ENCODE results near the gene DYNC2LI1. TPM values are rescaled to one million over a fixed set of nuclear protein-coding genes. Genes with fewer than 3 reads are reported as not detected.

Gene DYNC2LI1
- total RNA-seq, 2 experiments from 2014 or later, result 3.9 to 6.1 TPM

DNA sequence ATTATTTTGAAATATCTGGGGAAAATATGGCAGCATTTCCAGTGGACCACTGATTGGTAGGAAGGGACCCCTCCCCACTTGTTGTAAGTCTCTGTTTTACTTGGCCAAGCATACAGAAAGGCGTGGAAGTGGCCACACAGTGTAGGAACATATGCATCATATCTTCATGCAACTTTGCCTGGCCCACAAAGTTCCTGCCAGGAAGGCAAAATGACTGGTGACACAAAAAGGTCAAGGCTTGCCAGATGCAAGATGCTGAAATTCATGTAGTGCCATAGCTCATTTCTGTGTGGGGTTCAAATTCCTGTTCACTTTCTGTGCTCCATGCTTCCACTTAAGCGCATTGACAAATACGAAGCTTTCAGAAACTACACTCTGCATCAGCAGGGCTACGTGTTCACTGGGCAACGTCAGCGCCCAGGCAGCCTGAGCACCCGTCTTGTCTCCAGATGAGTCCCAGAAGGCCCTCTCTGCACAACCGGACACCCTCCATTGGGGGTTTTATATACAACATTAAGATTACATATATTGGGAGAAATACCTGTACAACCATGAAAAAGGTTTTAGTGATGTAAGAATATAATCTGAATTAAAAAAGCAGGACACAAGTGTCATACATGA is 3.6 kb downstream of the DYNC2LI1 start:
- no peak for DNase-seq
- H3K4me1 Mint-ChIP-seq, result peaks cover 7% of the 10 kb centered on the region
- no peaks in the 10 kb centered on the region for H3K27me3 Mint-ChIP-seq
- no peak overlapping the region for H3K4me3 Mint-ChIP-seq
- no peaks in the 10 kb centered on the region for H3K9me3 Mint-ChIP-seq
- H3K27ac Mint-ChIP-seq, result no peak overlapping the region
- no peak for ATAC-seq (ENCODE audit: low read depth)
- H3K36me3 Mint-ChIP-seq, result peaks cover 2% of the 10 kb centered on the region
- POLR2A ChIA-PET, result no interaction called here

DNA sequence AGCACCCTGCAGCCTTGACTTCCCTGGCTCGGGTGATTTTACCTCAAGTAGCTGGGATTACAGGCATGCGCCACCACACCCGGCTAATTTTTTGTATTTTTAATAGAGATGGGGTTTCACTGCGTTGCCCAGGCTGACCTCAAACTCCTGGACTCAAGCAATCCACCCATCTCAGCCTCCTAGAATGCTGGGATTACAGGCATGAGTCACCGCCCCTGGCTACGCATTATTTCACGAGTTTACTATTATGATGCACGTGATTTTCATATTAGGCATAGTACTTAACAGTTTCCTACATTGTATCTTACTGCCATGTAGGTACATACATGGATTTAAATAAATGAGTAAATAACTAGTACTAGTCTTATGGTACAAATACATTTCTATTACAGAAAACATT is 4.4 kb downstream of the DYNC2LI1 start:
- DNase-seq, result no peak
- ATAC-seq (ENCODE audit: low read depth), result no peak
- H3K27ac Mint-ChIP-seq, result no peak overlapping the region
- POLR2A ChIA-PET, result no interaction called here
- H3K9me3 Mint-ChIP-seq, result no peaks in the 10 kb centered on the region
- H3K4me1 Mint-ChIP-seq, result peaks cover 7% of the 10 kb centered on the region
- H3K27me3 Mint-ChIP-seq, result no peaks in the 10 kb centered on the region
- H3K4me3 Mint-ChIP-seq, result no peak overlapping the region
- peaks cover 2% of the 10 kb centered on the region for H3K36me3 Mint-ChIP-seq

DNA sequence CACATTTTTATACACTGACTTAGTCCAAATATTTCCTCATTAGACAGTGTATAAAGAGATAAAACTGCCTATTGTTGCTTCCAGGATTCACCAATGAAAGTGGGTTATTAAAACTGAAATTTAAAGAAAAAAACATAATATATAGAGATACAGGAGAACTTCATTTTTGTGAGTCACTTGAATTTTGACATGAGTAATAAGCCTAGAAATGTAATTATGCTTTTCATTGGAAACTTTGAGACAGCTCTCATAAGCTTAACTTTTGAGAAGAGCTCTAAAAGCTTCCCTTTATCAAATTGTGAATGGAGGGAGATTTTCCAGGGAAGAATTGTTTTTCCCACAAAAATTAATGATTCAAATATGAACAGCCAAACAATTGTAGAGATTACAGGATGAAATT is 14.1 kb downstream of the DYNC2LI1 start:
- Mint-ChIP-seq H3K9me3 (no peaks in the 10 kb centered on the region), H3K27me3 (no peaks in the 10 kb centered on the region), H3K4me3 (no peak overlapping the region), H3K27ac (no peak overlapping the region), H3K36me3 (no peaks in the 10 kb centered on the region), H3K4me1 (peaks cover 1% of the 10 kb centered on the region)
- POLR2A ChIA-PET, result no interaction called here
- DNase-seq (no peak), ATAC-seq (ENCODE audit: low read depth) (no peak)

DNA sequence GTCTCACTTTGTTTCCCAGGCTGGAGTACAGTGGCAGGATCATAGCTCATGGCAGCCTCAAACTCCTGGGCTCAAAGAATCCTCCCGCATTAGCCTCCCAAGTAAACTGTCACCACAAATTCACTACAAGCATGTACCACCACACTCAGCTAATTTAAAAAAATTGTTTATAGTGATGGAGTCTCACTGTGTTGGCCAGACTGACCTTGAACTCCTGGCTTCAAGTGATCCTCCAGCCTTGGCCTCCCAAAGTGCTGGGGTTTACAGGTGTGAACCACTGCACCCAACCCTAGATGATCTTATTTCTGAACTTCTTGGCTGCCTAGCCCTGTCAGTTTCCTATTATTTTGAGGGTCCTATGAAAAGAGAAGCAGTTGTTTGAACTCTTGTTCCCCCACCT is 14.8 kb downstream of the DYNC2LI1 start:
- Mint-ChIP-seq H3K27ac (no peak overlapping the region), H3K9me3 (no peaks in the 10 kb centered on the region), H3K36me3 (no peaks in the 10 kb centered on the region), H3K4me3 (no peak overlapping the region), H3K27me3 (no peaks in the 10 kb centered on the region), H3K4me1 (peaks cover 1% of the 10 kb centered on the region)
- DNase-seq (no peak), ATAC-seq (ENCODE audit: low read depth) (no peak)
- POLR2A ChIA-PET, result no interaction called here

DNA sequence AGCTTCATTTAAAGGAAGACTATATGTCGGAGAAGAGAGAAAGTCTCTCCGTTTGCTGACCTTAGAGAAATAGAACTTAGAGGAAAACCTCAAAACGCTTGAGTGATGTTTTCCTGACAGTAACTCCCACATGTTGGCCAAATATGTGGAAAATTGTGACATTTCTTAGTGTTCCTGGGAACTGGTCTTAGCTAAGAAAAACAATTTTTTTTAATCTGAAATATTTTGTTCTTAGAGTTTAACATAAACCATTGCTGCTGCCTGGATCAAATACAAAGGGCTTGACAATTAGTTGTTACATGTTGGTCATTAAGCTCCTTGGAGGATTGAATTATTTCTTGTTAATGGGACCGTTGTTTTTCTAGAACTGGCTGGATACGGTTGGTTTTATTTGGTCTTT is 16.3 kb downstream of the DYNC2LI1 start:
- H3K4me3 Mint-ChIP-seq, result no peak overlapping the region
- POLR2A ChIA-PET, result no interaction called here

DNA sequence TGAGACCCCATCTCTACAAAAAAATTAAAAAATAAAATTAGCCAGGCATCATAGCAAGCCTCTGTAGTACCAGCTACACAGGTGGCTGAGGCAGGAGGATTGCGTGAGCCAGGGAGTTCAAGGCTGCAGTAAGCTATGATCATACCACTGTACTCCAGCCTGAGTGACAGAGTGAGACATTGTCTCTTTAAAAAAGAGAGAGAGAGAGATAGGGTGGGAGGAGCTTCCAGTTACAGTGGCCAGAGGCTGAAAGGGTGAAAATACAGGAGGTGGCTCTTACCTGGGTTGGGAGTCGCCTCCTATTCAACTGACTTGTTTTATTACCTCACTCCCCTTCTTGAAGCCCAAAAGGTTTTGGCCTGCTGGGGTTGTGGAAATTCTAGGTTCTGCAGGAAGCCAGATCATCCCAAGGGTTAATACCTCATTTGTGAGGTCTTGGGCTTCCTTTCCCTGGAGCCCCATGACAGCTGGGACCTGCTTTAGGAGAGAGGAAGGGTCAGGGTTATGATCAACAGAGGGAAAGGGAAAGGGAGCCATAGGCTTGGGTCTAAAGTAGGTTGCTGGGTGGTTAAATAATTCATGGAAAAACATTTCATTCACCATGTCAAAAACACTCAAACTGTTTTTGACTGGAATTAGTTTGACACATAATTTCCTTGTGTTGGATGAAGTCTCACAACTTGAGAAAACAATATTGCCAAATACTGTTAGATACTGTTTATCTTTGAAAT is 17.4 kb downstream of the DYNC2LI1 start:
- no peaks in the 10 kb centered on the region for H3K36me3 Mint-ChIP-seq
- peaks cover 1% of the 10 kb centered on the region for H3K4me1 Mint-ChIP-seq

More for the DNA sequence above, 16.3 kb downstream of the DYNC2LI1 start:
- no peak overlapping the region for H3K27ac Mint-ChIP-seq
- no peaks in the 10 kb centered on the region for H3K36me3 Mint-ChIP-seq
- H3K4me1 Mint-ChIP-seq, result peaks cover 1% of the 10 kb centered on the region
- H3K9me3 Mint-ChIP-seq, result no peaks in the 10 kb centered on the region
- no peak for ATAC-seq (ENCODE audit: low read depth)
- no peaks in the 10 kb centered on the region for H3K27me3 Mint-ChIP-seq
- DNase-seq, result no peak

DNA sequence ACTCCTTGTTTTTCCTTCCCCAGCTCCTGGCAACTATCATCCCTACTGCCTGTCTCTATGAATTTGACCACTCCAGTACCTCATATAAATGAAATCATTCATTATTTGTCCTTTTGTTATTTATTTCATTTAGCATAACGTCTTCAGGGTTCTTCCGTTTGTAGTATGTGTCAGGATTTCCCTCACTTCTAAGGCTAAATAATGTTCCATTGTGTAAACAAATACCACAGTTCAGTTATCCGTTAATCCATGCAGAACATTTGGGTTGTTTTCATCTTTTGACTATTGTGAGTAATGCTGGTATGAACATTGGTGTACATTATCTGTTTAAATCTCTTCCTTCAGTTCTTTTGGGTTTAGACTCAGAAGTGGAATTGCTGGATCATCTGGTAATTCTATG is 18.8 kb downstream of the DYNC2LI1 start:
- ATAC-seq (ENCODE audit: low read depth), result no peak
- POLR2A ChIA-PET, result no interaction called here
- no peak for DNase-seq
- Mint-ChIP-seq H3K27ac (no peak overlapping the region), H3K36me3 (no peaks in the 10 kb centered on the region), H3K4me1 (peaks cover 1% of the 10 kb centered on the region), H3K4me3 (no peak overlapping the region), H3K27me3 (no peaks in the 10 kb centered on the region), H3K9me3 (no peaks in the 10 kb centered on the region)

More for the DNA sequence above, 17.4 kb downstream of the DYNC2LI1 start:
- POLR2A ChIA-PET, result no interaction called here
- no peak for DNase-seq
- H3K27me3 Mint-ChIP-seq, result no peaks in the 10 kb centered on the region
- H3K27ac Mint-ChIP-seq, result no peak overlapping the region
- ATAC-seq (ENCODE audit: low read depth), result no peak
- no peak overlapping the region for H3K4me3 Mint-ChIP-seq
- H3K9me3 Mint-ChIP-seq, result no peaks in the 10 kb centered on the region

DNA sequence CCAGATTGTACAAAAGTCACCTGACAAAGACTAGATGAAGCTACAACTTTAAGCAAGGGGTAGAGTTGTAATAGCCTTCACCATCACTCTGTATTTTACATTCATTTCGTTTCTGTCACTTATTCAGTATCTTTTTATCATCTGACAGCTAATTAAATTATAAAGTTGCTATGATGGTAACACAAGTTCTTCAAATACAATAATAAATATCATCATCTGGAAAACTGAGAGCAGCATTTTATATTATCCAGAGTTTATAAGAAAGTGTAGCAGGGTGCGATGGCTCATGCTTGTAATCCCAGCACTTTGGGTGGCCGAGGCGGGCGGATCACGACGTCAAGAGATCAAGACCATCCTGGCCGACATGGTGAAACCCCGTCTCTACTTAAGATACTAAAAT is 21.1 kb downstream of the DYNC2LI1 start:
- ATAC-seq (ENCODE audit: low read depth), result no peak
- Mint-ChIP-seq H3K27ac (no peak overlapping the region), H3K4me3 (no peak overlapping the region), H3K9me3 (no peaks in the 10 kb centered on the region), H3K27me3 (no peaks in the 10 kb centered on the region), H3K36me3 (no peaks in the 10 kb centered on the region), H3K4me1 (no peaks in the 10 kb centered on the region)
- POLR2A ChIA-PET, result no interaction called here
- DNase-seq, result no peak

DNA sequence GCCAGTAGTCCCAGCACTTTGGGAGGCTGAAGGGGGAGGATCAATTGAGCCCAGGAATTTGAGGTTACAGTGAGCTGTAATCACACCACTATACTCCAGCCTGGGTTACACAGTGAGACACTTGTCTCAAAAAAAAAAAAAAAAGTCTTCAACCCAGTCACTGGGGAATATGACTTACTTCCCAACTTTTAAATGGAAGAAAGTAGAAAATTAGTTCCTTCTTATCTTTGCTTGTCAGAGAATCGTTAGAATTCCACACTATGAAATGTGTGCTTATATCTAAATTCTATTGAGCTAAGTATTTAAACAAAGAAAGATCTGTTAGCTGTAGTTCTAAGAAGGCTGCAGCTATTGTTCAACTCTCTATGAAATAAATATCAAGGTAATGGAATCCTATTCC is 22.4 kb downstream of the DYNC2LI1 start:
- H3K27ac Mint-ChIP-seq, result no peak overlapping the region
- no peak for ATAC-seq (ENCODE audit: low read depth)
- POLR2A ChIA-PET, result no interaction called here
- H3K9me3 Mint-ChIP-seq, result no peaks in the 10 kb centered on the region
- no peaks in the 10 kb centered on the region for H3K36me3 Mint-ChIP-seq
- H3K4me1 Mint-ChIP-seq, result no peaks in the 10 kb centered on the region
- no peak for DNase-seq
- peaks cover 1% of the 10 kb centered on the region for H3K27me3 Mint-ChIP-seq
- H3K4me3 Mint-ChIP-seq, result no peak overlapping the region

DNA sequence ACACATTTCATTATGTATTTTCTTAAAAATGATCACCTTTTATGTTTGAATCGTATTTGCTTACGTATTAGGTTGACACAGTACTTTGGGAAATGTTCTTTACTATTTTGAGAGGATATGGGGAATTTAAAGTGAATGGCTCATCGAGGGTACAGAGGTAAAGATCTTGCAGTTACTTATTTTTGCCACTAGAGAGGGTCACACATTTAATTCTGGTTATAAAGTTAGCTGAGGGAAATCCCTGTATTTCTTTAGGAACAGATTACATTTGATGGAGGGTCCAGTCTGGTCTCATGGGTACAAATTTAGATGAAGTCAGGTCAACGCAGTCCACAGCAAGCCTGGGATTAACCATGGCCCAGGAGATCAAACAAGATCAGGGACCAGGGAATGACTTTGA is 24.5 kb downstream of the DYNC2LI1 start:
- ATAC-seq (ENCODE audit: low read depth), result no peak
- no peak overlapping the region for H3K4me3 Mint-ChIP-seq
- no peak for DNase-seq
- no peaks in the 10 kb centered on the region for H3K9me3 Mint-ChIP-seq
- POLR2A ChIA-PET, result no interaction called here
- no peaks in the 10 kb centered on the region for H3K4me1 Mint-ChIP-seq
- H3K27me3 Mint-ChIP-seq, result peaks cover 2% of the 10 kb centered on the region
- H3K36me3 Mint-ChIP-seq, result no peaks in the 10 kb centered on the region
- no peak overlapping the region for H3K27ac Mint-ChIP-seq

DNA sequence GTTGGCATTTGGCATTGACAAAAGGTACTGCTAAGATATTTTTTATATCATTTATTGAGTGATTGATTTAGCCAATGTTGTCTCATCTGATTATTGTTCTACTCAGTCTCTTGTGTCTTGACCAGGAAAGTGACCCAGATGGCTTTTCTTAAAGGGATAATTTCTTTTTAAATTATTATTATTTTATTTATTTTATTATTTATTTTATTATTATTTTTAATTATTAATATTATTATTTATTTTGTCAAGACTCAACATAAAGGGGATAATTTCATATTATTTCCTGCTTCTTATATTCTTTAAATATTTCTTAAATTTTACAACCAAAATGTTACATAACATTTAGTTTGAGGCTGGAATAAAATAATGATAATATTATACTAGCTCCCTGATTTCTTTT is 27.1 kb downstream of the DYNC2LI1 start:
- ATAC-seq (ENCODE audit: low read depth) (no peak), DNase-seq (no peak)
- H3K9me3 Mint-ChIP-seq, result no peaks in the 10 kb centered on the region
- H3K27ac Mint-ChIP-seq, result no peak overlapping the region
- no peaks in the 10 kb centered on the region for H3K36me3 Mint-ChIP-seq
- peaks cover 2% of the 10 kb centered on the region for H3K27me3 Mint-ChIP-seq
- no peaks in the 10 kb centered on the region for H3K4me1 Mint-ChIP-seq
- POLR2A ChIA-PET, result no interaction called here
- no peak overlapping the region for H3K4me3 Mint-ChIP-seq

DNA sequence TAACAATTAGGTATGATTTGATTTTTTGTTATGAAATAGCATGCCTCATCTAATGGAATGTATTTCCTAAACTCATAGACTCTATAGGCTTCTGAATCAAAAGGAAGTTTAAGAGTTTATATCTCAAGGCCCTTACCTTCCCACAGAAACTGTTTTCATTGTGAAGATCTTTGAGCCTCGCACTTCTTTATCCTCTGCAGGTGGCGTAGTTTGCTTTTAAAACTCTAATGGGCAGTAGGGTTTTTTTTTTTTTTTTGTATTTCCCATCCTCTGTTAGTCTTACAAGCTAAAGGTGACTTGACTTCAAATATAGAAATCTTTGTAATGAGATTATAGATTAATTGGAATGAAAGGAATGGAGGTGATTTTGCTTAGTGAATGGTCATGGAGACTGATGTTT is 28.3 kb downstream of the DYNC2LI1 start:
- H3K4me1 Mint-ChIP-seq, result no peaks in the 10 kb centered on the region
- DNase-seq (no peak), ATAC-seq (ENCODE audit: low read depth) (no peak)
- peaks cover 2% of the 10 kb centered on the region for H3K27me3 Mint-ChIP-seq
- no peaks in the 10 kb centered on the region for H3K36me3 Mint-ChIP-seq
- H3K4me3 Mint-ChIP-seq, result no peak overlapping the region
- POLR2A ChIA-PET, result no interaction called here
- no peaks in the 10 kb centered on the region for H3K9me3 Mint-ChIP-seq
- H3K27ac Mint-ChIP-seq, result no peak overlapping the region

DNA sequence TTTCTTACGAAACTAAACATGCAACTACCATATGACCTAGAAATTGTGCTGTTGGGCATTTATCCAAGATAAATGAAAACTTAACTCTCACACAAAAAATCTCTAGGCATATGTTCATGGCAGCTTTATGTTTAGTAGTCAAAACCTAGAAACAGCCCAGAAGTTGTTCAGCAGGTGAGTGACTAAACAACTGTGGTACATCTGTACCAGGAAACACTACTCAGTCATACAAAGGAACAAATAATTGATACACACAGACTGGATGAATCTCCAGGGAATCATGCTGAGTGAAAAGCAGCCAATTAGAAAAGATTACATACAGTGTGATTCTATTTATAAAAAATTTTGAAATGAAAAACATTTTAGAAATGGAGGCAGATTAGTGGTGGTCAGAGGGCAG is 29.3 kb downstream of the DYNC2LI1 start:
- no peaks in the 10 kb centered on the region for H3K4me1 Mint-ChIP-seq
- no peak overlapping the region for H3K27ac Mint-ChIP-seq
- H3K9me3 Mint-ChIP-seq, result no peaks in the 10 kb centered on the region
- POLR2A ChIA-PET, result no interaction called here
- peaks cover 2% of the 10 kb centered on the region for H3K27me3 Mint-ChIP-seq
- DNase-seq (no peak), ATAC-seq (ENCODE audit: low read depth) (no peak)
- no peaks in the 10 kb centered on the region for H3K36me3 Mint-ChIP-seq
- H3K4me3 Mint-ChIP-seq, result no peak overlapping the region

DNA sequence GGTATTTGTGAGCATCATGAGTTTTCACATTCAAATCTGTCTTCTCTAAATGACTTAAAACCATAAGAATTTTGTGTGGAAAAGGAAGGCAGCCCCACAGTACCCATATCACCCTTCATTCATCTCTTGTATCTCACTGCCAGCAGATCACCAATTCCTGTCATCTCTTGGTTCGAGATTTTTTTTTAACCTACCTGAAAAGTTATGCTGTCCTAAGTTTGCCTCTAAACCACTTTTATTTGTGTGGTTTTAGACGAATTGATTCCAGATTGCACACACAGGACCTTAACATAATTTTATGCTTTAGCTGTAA is 32.8 kb downstream of the DYNC2LI1 start:
- Mint-ChIP-seq H3K4me3 (no peak overlapping the region), H3K9me3 (no peaks in the 10 kb centered on the region), H3K27me3 (no peaks in the 10 kb centered on the region), H3K36me3 (no peaks in the 10 kb centered on the region), H3K4me1 (no peaks in the 10 kb centered on the region), H3K27ac (no peak overlapping the region)
- POLR2A ChIA-PET, result no interaction called here
- no peak for DNase-seq
- ATAC-seq (ENCODE audit: low read depth), result no peak

DNA sequence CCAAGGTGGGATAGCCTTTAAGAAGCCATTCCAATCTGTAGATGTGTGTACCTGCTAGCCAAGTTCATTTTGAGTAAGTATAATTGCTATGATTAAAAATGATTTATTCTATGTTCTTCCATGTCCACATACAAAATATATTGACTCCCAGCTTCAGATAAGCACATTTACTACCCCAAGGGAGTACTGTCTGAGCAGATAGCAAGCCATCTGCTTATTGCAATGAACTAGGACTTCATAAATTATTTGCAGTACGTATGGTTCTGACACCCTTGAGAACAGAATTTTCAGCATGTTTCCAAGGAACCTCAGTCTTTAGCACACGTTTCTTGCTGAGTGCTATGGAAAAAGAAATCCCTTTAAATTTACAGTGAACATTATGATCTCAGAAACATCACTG is 36.6 kb downstream of the DYNC2LI1 start:
- Mint-ChIP-seq H3K9me3 (no peaks in the 10 kb centered on the region), H3K4me3 (no peak overlapping the region), H3K27me3 (no peaks in the 10 kb centered on the region), H3K27ac (no peak overlapping the region), H3K4me1 (no peaks in the 10 kb centered on the region), H3K36me3 (no peaks in the 10 kb centered on the region)
- DNase-seq (no peak), ATAC-seq (ENCODE audit: low read depth) (no peak)
- POLR2A ChIA-PET, result no interaction called here

Measured in activated naive CD8-positive, alpha-beta T cell treated with anti-CD3 and anti-CD28 coated beads, Interleukin-2, amount 10 ng/mL, durations not matched to agents 7 days and 5 days (primary cell).